Measurements from ENCODE around the gene TSPAN9. TPM values are rescaled to one million over a fixed set of nuclear protein-coding genes. Genes with fewer than 3 reads are reported as not detected.

TSPAN9 gene
- total RNA-seq, 1 donor, result 13.0 TPM

DNA sequence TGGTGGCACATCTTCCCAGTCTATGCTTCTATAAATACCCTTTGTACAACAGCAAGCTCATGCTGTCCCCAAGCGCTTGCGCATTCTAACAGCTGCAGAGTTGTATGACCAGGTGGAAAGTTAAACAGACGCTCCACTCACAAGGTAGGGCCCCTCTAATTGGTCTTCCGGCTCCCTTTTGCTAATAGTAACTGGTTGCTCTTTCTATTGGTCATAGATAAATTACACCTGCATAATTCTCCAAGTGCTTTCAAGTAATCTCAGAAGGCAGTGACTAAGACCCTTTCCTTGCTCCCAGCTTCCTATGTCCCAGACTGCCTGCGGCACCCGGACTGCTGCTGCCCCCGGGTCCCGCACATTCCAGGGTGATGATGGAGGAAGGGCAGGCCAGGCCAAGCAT, 6.1 kb upstream of the TSPAN9 start:
- Histone ChIP-seq H3K4me3 (ENCODE audit: insufficient read depth, low read length) (no peak overlapping the region), H3K27ac (ENCODE audit: low read depth, low read length) (no peak overlapping the region), H3K36me3 (ENCODE audit: insufficient read depth, low read length) (no peaks in the 10 kb centered on the region), H3K79me2 (ENCODE audit: insufficient read depth, low read length) (no peaks in the 10 kb centered on the region), H3K4me2 (ENCODE audit: insufficient read depth, low read length) (no peak overlapping the region), H3K9me3 (ENCODE audit: low read depth, low read length) (no peaks in the 10 kb centered on the region), H4K20me1 (ENCODE audit: insufficient read depth, low read length) (no peaks in the 10 kb centered on the region), H2AFZ (ENCODE audit: low read length) (no peak overlapping the region), H3K4me1 (ENCODE audit: insufficient read depth, low read length) (peaks cover 5% of the 10 kb centered on the region), H3K27me3 (ENCODE audit: insufficient read depth, low read length) (peaks cover 11% of the 10 kb centered on the region)
- TF ChIP-seq, protein P1, sequence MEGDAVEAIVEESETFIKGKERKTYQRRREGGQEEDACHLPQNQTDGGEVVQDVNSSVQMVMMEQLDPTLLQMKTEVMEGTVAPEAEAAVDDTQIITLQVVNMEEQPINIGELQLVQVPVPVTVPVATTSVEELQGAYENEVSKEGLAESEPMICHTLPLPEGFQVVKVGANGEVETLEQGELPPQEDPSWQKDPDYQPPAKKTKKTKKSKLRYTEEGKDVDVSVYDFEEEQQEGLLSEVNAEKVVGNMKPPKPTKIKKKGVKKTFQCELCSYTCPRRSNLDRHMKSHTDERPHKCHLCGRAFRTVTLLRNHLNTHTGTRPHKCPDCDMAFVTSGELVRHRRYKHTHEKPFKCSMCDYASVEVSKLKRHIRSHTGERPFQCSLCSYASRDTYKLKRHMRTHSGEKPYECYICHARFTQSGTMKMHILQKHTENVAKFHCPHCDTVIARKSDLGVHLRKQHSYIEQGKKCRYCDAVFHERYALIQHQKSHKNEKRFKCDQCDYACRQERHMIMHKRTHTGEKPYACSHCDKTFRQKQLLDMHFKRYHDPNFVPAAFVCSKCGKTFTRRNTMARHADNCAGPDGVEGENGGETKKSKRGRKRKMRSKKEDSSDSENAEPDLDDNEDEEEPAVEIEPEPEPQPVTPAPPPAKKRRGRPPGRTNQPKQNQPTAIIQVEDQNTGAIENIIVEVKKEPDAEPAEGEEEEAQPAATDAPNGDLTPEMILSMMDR (IDR thresholded peaks at IDR 0.05; ENCODE audit: extremely low read depth, low read depth, low read length), result no peak
- peak; percentile 26 for DNase-seq (ENCODE audit: insufficient read length, low spot score, missing footprints)

- Histone ChIP-seq H3K4me3 (ENCODE audit: insufficient read depth, low read length) (no peak overlapping the region), H3K4me1 (ENCODE audit: insufficient read depth, low read length) (peaks cover 5% of the 10 kb centered on the region), H3K4me2 (ENCODE audit: insufficient read depth, low read length) (no peak overlapping the region), H3K79me2 (ENCODE audit: insufficient read depth, low read length) (no peaks in the 10 kb centered on the region), H3K27ac (ENCODE audit: low read depth, low read length) (no peak overlapping the region), H4K20me1 (ENCODE audit: insufficient read depth, low read length) (no peaks in the 10 kb centered on the region), H3K27me3 (ENCODE audit: insufficient read depth, low read length) (peaks cover 11% of the 10 kb centered on the region), H2AFZ (ENCODE audit: low read length) (no peak overlapping the region), H3K36me3 (ENCODE audit: insufficient read depth, low read length) (no peaks in the 10 kb centered on the region), H3K9me3 (ENCODE audit: low read depth, low read length) (no peaks in the 10 kb centered on the region)
- TF ChIP-seq, protein P1 (IDR thresholded peaks at IDR 0.05; ENCODE audit: extremely low read depth, low read depth, low read length), result no peak
- DNase-seq (ENCODE audit: insufficient read length, low spot score, missing footprints), result no peak
Measured at GRCh38 chr12:3071710-3072109, 5.5 kb upstream of the TSPAN9 start.

DNA sequence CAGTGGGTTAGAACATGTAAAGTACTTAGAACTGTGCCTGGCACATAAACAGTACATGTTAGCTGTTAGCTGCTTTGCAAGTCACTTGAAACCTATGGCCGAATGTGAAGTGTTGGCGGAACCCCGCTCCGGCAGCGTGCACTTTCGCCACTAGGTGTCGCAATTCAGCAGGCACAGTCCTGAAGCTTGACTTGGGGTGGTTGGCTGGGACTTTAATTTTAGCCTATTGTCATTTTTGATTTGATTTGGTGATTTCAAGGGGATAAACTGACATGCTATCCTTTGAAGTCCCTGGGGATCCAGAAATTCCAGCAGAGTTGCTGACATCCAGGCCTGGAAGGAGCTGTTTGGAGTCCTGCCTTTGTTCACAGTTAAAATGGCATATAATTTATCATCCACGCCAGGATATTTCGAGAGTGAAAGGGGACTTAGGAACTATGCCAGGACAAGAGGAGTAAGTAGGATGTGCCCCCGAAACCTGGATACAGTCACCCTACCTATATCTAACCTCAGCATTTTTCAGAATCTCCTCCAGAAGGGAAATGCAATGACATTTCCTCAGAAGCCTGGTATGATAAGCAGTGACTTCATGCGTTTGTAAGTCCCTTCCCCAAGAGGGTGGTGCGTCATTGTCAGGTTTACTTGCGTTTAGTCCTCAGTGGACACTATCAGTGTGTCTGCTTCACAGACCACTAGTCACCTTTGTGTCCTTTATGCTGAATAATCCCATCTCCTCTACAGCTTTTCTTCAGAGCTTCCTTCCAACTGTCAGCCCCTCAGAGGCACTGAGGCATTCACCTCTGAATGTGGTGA, 3.5 kb upstream of the TSPAN9 start:
- peak overlapping the region; percentile 9 for H3K4me2 ChIP-seq (ENCODE audit: insufficient read depth, low read length)
- H3K4me3 ChIP-seq (ENCODE audit: insufficient read depth, low read length), result no peak overlapping the region
- no peaks in the 10 kb centered on the region for H4K20me1 ChIP-seq (ENCODE audit: insufficient read depth, low read length)
- peak overlapping the region; percentile 8 for H2AFZ ChIP-seq (ENCODE audit: low read length)
- H3K79me2 ChIP-seq (ENCODE audit: insufficient read depth, low read length), result no peaks in the 10 kb centered on the region
- H3K27ac ChIP-seq (ENCODE audit: low read depth, low read length), result no peak overlapping the region
- peak; percentile 97 for DNase-seq (ENCODE audit: insufficient read length, low spot score, missing footprints)
- TF ChIP-seq, protein P1 (IDR thresholded peaks at IDR 0.05; ENCODE audit: extremely low read depth, low read depth, low read length), result peak; percentile 100
- H3K9me3 ChIP-seq (ENCODE audit: low read depth, low read length), result no peaks in the 10 kb centered on the region
- no peaks in the 10 kb centered on the region for H3K36me3 ChIP-seq (ENCODE audit: insufficient read depth, low read length)
- H3K4me1 ChIP-seq (ENCODE audit: insufficient read depth, low read length), result peaks cover 9% of the 10 kb centered on the region
- no peaks in the 10 kb centered on the region for H3K27me3 ChIP-seq (ENCODE audit: insufficient read depth, low read length)

DNA sequence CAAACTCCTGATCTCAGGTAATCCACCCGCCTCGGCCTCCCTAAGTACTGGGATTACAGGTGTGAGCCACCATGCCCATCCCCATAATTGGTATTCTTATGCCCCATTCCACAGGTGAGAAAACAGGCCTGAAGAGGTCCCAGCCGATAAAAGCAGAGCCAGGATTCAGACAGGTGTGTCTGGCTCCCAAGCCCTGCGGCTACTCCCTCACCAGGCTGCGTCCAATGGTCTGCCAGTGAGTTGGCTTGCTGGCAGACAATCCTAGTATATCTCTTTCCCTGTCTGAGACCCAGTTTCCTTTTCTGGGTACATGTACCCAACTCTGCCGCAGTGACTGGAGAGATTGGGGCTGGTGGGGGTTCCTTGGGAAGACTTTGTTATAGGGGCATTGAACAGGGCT, 1.9 kb upstream of the TSPAN9 start:
- no peak overlapping the region for H2AFZ ChIP-seq (ENCODE audit: low read length)
- H3K27me3 ChIP-seq (ENCODE audit: insufficient read depth, low read length), result no peaks in the 10 kb centered on the region
- H3K27ac ChIP-seq (ENCODE audit: low read depth, low read length), result no peak overlapping the region
- TF ChIP-seq, protein P1 (IDR thresholded peaks at IDR 0.05; ENCODE audit: extremely low read depth, low read depth, low read length), result no peak
- H3K9me3 ChIP-seq (ENCODE audit: low read depth, low read length), result no peaks in the 10 kb centered on the region
- H4K20me1 ChIP-seq (ENCODE audit: insufficient read depth, low read length), result no peaks in the 10 kb centered on the region
- no peaks in the 10 kb centered on the region for H3K36me3 ChIP-seq (ENCODE audit: insufficient read depth, low read length)
- no peaks in the 10 kb centered on the region for H3K79me2 ChIP-seq (ENCODE audit: insufficient read depth, low read length)
- H3K4me1 ChIP-seq (ENCODE audit: insufficient read depth, low read length), result peaks cover 9% of the 10 kb centered on the region
- H3K4me3 ChIP-seq (ENCODE audit: insufficient read depth, low read length), result no peak overlapping the region
- no peak for DNase-seq (ENCODE audit: insufficient read length, low spot score, missing footprints)
- no peak overlapping the region for H3K4me2 ChIP-seq (ENCODE audit: insufficient read depth, low read length)

Measured in osteoblast (primary cell).